Keratinocyte (primary cell): ENCODE results near the gene SENP7.

Experiments
- CTCF ChIP-seq, 3 experiments: IDR thresholded peaks in 1 of 3; conservative IDR thresholded peaks in 1 of 3; optimal IDR thresholded peaks in 1 of 3; 2 replicates in 2 of 3; 3 replicates in 1 of 3; pipeline versions ENCODE3 to v1.5.1; 2011; ENCODE audit warnings: low read length in 3 of 3, mild to moderate bottlenecking in 3 of 3, moderate library complexity in 2 of 3, control low read depth in 1 of 3, inconsistent platforms in 1 of 3; ENCODE audit not compliant: insufficient read depth in 2 of 3; ENCODE audit errors: extremely low read depth in 1 of 3
- EZH2 ChIP-seq: IDR thresholded peaks from one replicate; pipeline ENCODE4 v1.6.1; 2012; ENCODE audit warnings: inconsistent platforms, mild to moderate bottlenecking, low read length, moderate library complexity

GRCh38 chr3:101532783-101533602 lies 20.0 kb upstream of the SENP7 start:
- TF ChIP-seq CTCF (optimal IDR thresholded peaks at IDR 0.05 in 1 of 3, IDR thresholded peaks at IDR 0.05 in 1 of 3, conservative IDR thresholded peaks at IDR 0.05 in 1 of 3; ENCODE audit: extremely low read depth in 1 of 3, insufficient read depth in 2 of 3, low read length in 3 of 3) (no peak), EZH2 (no peak)
